ENCODE results near the gene PDE6H.

Gene PDE6H

GRCh38 chr12:14951851-14952250 is 21.0 kb upstream of the PDE6H start:
- DNase-seq (ENCODE audit: low read depth), result no peak

GRCh38 chr12:14952299-14952921 is 20.4 kb upstream of the PDE6H start:
- DNase-seq (ENCODE audit: low read depth), result no peak

GRCh38 chr12:14953752-14954151 is 19.1 kb upstream of the PDE6H start:
- no peak for DNase-seq (ENCODE audit: low read depth)

- DNase-seq (ENCODE audit: low read depth), result no peak
These were observed 18.6 kb upstream of the PDE6H start for GRCh38 chr12:14954269-14954668.

GRCh38 chr12:14956024-14956891 is 16.6 kb upstream of the PDE6H start:
- no peak for DNase-seq (ENCODE audit: low read depth)

GRCh38 chr12:14956905-14957304 is 15.9 kb upstream of the PDE6H start:
- DNase-seq (ENCODE audit: low read depth), result no peak

- no peak for DNase-seq (ENCODE audit: low read depth)
These were observed 15.2 kb upstream of the PDE6H start for GRCh38 chr12:14957551-14958168.

GRCh38 chr12:14958361-14959125 is 14.3 kb upstream of the PDE6H start:
- DNase-seq (ENCODE audit: low read depth), result no peak

GRCh38 chr12:14959126-14959440 is 13.8 kb upstream of the PDE6H start:
- no peak for DNase-seq (ENCODE audit: low read depth)

GRCh38 chr12:14959463-14959862 is 13.4 kb upstream of the PDE6H start:
- no peak for DNase-seq (ENCODE audit: low read depth)

- DNase-seq (ENCODE audit: low read depth), result no peak
These were observed 12.8 kb upstream of the PDE6H start for GRCh38 chr12:14959916-14960496.

GRCh38 chr12:14960548-14961465 is 12.0 kb upstream of the PDE6H start:
- DNase-seq (ENCODE audit: low read depth), result no peak

GRCh38 chr12:14961466-14962152 is 11.2 kb upstream of the PDE6H start, which contains the start of gene ARHGDIB:
Gene ARHGDIB, minus strand, starts transcription at chr12:14961601. Its CDS starts 10,889 bp downstream, at chr12:14950712.
- no peak for DNase-seq (ENCODE audit: low read depth)

- no peak for DNase-seq (ENCODE audit: low read depth)
These were observed 10.7 kb upstream of the PDE6H start for GRCh38 chr12:14962153-14962539.

GRCh38 chr12:14962797-14963196 is 10.0 kb upstream of the PDE6H start:
- DNase-seq (ENCODE audit: low read depth), result no peak

- DNase-seq (ENCODE audit: low read depth), result no peak
These were observed 9.3 kb upstream of the PDE6H start for GRCh38 chr12:14963520-14963919.

GRCh38 chr12:14964406-14964805 is 8.4 kb upstream of the PDE6H start:
- no peak for DNase-seq (ENCODE audit: low read depth)

- DNase-seq (ENCODE audit: low read depth), result no peak
These were observed 7.6 kb upstream of the PDE6H start for GRCh38 chr12:14965221-14965620.

GRCh38 chr12:14968478-14968877 is 4.4 kb upstream of the PDE6H start:
- DNase-seq (ENCODE audit: low read depth), result no peak

GRCh38 chr12:14970473-14970872 is 2.4 kb upstream of the PDE6H start:
- no peak for DNase-seq (ENCODE audit: low read depth)

Measured in stimulated activated CD8-positive, alpha-beta memory T cell treated with anti-CD3 and anti-CD28 coated beads, Interleukin-7, amount 100 ng/mL, for 24 hours (primary cell).